Hematopoietic multipotent progenitor cell treated with erythropoietin and hydrocortisone succinate and interleukin-3 and kit ligand, for 6 days (in vitro differentiated cells): ENCODE data around the gene EVA1B.
A peak's percentile ranks its signal among the peaks of the same experiment; 100 is the strongest.

ENCODE experiments used
- DNase-seq: peaks from one replicate; pipeline ENCODE4 v3.0.0-alpha.2; 2015

Gene EVA1B

GRCh38 chr1:36323636-36324352 is at the start of gene EVA1B:
Gene EVA1B (minus strand): TSS chr1:36323645. CDS start chr1:36323037, 608 bp downstream.
- peak; percentile 68 for DNase-seq

GRCh38 chr1:36372617-36373016 is 49.2 kb upstream of the EVA1B start:
- peak; percentile 78 for DNase-seq

GRCh38 chr1:36369061-36369861 is 45.8 kb upstream of the EVA1B start:
- DNase-seq = peak; percentile 93

GRCh38 chr1:36367798-36368197 is 44.4 kb upstream of the EVA1B start:
- no peak for DNase-seq

GRCh38 chr1:36367066-36367465 is 43.6 kb upstream of the EVA1B start:
- no peak for DNase-seq

GRCh38 chr1:36366091-36366661 is 42.7 kb upstream of the EVA1B start:
- DNase-seq = peak; percentile 68

- peak; percentile 80 for DNase-seq
These were observed 41.9 kb upstream of the EVA1B start for GRCh38 chr1:36365381-36365780.

- no peak for DNase-seq
These were observed 36.6 kb upstream of the EVA1B start for GRCh38 chr1:36359911-36360550.

GRCh38 chr1:36359383-36359782 is 35.9 kb upstream of the EVA1B start:
- no peak for DNase-seq

GRCh38 chr1:36358514-36359084 is 35.2 kb upstream of the EVA1B start:
- DNase-seq = no peak

- no peak for DNase-seq
These were observed 32.4 kb upstream of the EVA1B start for GRCh38 chr1:36355811-36356210.

GRCh38 chr1:36354486-36354885 is 31.0 kb upstream of the EVA1B start:
- no peak for DNase-seq

- no peak for DNase-seq
These were observed 29.7 kb upstream of the EVA1B start for GRCh38 chr1:36352910-36353878.

- no peak for DNase-seq
These were observed 28.9 kb upstream of the EVA1B start for GRCh38 chr1:36352125-36352909.

GRCh38 chr1:36351227-36351977 is 28.0 kb upstream of the EVA1B start:
- peak; percentile 30 for DNase-seq

- peak; percentile 36 for DNase-seq
These were observed 27.3 kb upstream of the EVA1B start for GRCh38 chr1:36350659-36351226.

- no peak for DNase-seq
These were observed 26.4 kb upstream of the EVA1B start for GRCh38 chr1:36349839-36350238.

GRCh38 chr1:36349241-36349671 is 25.8 kb upstream of the EVA1B start:
- DNase-seq = no peak

GRCh38 chr1:36346741-36347370 is 23.4 kb upstream of the EVA1B start:
- no peak for DNase-seq
